ENCODE measurements around the gene PLCB2.

GRCh38 chr15:40346579-40347558 lies 39.1 kb upstream of the PLCB2 start:
- TF ChIP-seq, protein P1, sequence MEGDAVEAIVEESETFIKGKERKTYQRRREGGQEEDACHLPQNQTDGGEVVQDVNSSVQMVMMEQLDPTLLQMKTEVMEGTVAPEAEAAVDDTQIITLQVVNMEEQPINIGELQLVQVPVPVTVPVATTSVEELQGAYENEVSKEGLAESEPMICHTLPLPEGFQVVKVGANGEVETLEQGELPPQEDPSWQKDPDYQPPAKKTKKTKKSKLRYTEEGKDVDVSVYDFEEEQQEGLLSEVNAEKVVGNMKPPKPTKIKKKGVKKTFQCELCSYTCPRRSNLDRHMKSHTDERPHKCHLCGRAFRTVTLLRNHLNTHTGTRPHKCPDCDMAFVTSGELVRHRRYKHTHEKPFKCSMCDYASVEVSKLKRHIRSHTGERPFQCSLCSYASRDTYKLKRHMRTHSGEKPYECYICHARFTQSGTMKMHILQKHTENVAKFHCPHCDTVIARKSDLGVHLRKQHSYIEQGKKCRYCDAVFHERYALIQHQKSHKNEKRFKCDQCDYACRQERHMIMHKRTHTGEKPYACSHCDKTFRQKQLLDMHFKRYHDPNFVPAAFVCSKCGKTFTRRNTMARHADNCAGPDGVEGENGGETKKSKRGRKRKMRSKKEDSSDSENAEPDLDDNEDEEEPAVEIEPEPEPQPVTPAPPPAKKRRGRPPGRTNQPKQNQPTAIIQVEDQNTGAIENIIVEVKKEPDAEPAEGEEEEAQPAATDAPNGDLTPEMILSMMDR (conservative IDR thresholded peaks at IDR 0.05; ENCODE audit: low read depth in 2 of 2): no peak
- TF ChIP-seq, protein P2, sequence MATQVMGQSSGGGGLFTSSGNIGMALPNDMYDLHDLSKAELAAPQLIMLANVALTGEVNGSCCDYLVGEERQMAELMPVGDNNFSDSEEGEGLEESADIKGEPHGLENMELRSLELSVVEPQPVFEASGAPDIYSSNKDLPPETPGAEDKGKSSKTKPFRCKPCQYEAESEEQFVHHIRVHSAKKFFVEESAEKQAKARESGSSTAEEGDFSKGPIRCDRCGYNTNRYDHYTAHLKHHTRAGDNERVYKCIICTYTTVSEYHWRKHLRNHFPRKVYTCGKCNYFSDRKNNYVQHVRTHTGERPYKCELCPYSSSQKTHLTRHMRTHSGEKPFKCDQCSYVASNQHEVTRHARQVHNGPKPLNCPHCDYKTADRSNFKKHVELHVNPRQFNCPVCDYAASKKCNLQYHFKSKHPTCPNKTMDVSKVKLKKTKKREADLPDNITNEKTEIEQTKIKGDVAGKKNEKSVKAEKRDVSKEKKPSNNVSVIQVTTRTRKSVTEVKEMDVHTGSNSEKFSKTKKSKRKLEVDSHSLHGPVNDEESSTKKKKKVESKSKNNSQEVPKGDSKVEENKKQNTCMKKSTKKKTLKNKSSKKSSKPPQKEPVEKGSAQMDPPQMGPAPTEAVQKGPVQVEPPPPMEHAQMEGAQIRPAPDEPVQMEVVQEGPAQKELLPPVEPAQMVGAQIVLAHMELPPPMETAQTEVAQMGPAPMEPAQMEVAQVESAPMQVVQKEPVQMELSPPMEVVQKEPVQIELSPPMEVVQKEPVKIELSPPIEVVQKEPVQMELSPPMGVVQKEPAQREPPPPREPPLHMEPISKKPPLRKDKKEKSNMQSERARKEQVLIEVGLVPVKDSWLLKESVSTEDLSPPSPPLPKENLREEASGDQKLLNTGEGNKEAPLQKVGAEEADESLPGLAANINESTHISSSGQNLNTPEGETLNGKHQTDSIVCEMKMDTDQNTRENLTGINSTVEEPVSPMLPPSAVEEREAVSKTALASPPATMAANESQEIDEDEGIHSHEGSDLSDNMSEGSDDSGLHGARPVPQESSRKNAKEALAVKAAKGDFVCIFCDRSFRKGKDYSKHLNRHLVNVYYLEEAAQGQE (IDR thresholded peaks at IDR 0.05; ENCODE audit: unreplicated experiment): no peak
- no peak for TF ChIP-seq EZH2 (IDR thresholded peaks at IDR 0.05; ENCODE audit: low read depth, unreplicated experiment)
- TF ChIP-seq STAT1 (IDR thresholded peaks at IDR 0.05; ENCODE audit: unreplicated experiment): no peak
- no peak for TF ChIP-seq POLR2AphosphoS5 (IDR thresholded peaks at IDR 0.05; ENCODE audit: low read depth)
- no peak for TF ChIP-seq EZH2phosphoT487 (IDR thresholded peaks at IDR 0.05; ENCODE audit: unreplicated experiment)
- no peak for TF ChIP-seq NANOG (IDR thresholded peaks at IDR 0.05; ENCODE audit: borderline replicate concordance)
- TF ChIP-seq, protein P3, sequence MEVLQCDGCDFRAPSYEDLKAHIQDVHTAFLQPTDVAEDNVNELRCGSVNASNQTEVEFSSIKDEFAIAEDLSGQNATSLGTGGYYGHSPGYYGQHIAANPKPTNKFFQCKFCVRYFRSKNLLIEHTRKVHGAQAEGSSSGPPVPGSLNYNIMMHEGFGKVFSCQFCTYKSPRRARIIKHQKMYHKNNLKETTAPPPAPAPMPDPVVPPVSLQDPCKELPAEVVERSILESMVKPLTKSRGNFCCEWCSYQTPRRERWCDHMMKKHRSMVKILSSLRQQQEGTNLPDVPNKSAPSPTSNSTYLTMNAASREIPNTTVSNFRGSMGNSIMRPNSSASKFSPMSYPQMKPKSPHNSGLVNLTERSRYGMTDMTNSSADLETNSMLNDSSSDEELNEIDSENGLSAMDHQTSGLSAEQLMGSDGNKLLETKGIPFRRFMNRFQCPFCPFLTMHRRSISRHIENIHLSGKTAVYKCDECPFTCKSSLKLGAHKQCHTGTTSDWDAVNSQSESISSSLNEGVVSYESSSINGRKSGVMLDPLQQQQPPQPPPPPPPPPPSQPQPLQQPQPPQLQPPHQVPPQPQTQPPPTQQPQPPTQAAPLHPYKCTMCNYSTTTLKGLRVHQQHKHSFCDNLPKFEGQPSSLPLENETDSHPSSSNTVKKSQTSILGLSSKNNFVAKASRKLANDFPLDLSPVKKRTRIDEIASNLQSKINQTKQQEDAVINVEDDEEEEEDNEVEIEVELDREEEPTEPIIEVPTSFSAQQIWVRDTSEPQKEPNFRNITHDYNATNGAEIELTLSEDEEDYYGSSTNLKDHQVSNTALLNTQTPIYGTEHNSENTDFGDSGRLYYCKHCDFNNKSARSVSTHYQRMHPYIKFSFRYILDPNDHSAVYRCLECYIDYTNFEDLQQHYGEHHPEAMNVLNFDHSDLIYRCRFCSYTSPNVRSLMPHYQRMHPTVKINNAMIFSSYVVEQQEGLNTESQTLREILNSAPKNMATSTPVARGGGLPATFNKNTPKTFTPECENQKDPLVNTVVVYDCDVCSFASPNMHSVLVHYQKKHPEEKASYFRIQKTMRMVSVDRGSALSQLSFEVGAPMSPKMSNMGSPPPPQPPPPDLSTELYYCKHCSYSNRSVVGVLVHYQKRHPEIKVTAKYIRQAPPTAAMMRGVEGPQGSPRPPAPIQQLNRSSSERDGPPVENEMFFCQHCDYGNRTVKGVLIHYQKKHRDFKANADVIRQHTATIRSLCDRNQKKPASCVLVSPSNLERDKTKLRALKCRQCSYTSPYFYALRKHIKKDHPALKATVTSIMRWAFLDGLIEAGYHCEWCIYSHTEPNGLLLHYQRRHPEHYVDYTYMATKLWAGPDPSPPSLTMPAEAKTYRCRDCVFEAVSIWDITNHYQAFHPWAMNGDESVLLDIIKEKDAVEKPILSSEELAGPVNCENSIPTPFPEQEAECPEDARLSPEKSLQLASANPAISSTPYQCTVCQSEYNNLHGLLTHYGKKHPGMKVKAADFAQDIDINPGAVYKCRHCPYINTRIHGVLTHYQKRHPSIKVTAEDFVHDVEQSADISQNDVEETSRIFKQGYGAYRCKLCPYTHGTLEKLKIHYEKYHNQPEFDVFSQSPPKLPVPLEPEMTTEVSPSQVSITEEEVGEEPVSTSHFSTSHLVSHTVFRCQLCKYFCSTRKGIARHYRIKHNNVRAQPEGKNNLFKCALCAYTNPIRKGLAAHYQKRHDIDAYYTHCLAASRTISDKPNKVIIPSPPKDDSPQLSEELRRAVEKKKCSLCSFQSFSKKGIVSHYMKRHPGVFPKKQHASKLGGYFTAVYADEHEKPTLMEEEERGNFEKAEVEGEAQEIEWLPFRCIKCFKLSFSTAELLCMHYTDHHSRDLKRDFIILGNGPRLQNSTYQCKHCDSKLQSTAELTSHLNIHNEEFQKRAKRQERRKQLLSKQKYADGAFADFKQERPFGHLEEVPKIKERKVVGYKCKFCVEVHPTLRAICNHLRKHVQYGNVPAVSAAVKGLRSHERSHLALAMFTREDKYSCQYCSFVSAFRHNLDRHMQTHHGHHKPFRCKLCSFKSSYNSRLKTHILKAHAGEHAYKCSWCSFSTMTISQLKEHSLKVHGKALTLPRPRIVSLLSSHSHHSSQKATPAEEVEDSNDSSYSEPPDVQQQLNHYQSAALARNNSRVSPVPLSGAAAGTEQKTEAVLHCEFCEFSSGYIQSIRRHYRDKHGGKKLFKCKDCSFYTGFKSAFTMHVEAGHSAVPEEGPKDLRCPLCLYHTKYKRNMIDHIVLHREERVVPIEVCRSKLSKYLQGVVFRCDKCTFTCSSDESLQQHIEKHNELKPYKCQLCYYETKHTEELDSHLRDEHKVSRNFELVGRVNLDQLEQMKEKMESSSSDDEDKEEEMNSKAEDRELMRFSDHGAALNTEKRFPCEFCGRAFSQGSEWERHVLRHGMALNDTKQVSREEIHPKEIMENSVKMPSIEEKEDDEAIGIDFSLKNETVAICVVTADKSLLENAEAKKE (CRISPR knock-in tag; IDR thresholded peaks at IDR 0.05): no peak
- no peak for TF ChIP-seq JUNB (IDR thresholded peaks at IDR 0.05; ENCODE audit: unreplicated experiment)
- no peak for TF ChIP-seq CREB1 (CRISPR knock-in tag; IDR thresholded peaks at IDR 0.05; ENCODE audit: low read depth)

Data from GM23338 (cell line).